Urinary bladder (tissue), 4 donors: ENCODE data around the gene VPS8. TPM values are rescaled to one million over a fixed set of nuclear protein-coding genes. Genes with fewer than 3 reads are reported as not detected.

Experiments used
- DNase-seq: peaks from one replicate; pipeline ENCODE4 v3.0.0-alpha.2; 2015; ENCODE audit errors: extremely low spot score
- H3K27ac ChIP-seq: one replicate; pipeline ENCODE4 v1.5.1; 2013; ENCODE audit warnings: low read depth, mild to moderate bottlenecking, moderate library complexity
- H3K36me3 ChIP-seq: one replicate; pipeline ENCODE4 v1.6.1; 2013; ENCODE audit warnings: mild to moderate bottlenecking, moderate library complexity; ENCODE audit not compliant: insufficient read depth
- H3K4me1 ChIP-seq: one replicate; pipeline ENCODE4 v1.6.1; 2013; ENCODE audit warnings: mild to moderate bottlenecking, moderate library complexity; ENCODE audit not compliant: insufficient read depth
- H3K4me3 ChIP-seq: one replicate; pipeline ENCODE4 v1.5.1; 2013; ENCODE audit warnings: low read depth, low read length
- WGBS: extraction: QIAGEN DNeasy Blood & Tissue Kit; methylation state at CpG from one replicate; pipeline ENCODE4 v1.1.7; 2013; 5-methylcytosine and 5-hydroxymethylcytosine counted together
- polyA plus RNA-seq: library from polyadenylated mRNA; stranded (reverse); fragments of 200-250 nt; gene quantifications from one replicate; pipeline ENCODE4 v1.2.3, GENCODE V29; 2013
- total RNA-seq: library from RNA; depleted of rRNA; stranded (reverse); fragments of >200 nt; gene quantifications from one replicate; pipeline ENCODE4 v1.2.3, GENCODE V29; 2014
- donor health status: healthy with polysubstance abuse.
- donor health status: healthy.

The VPS8 gene
- total and polyA plus RNA-seq, 2 donors, result 14.0 to 200 TPM

GRCh38 chr3:185046164-185046515 lies 234.2 kb downstream of the VPS8 start:
- DNase-seq, result no peak
- Histone ChIP-seq H3K4me1 (no peaks in the 10 kb centered on the region), H3K4me3 (no peak overlapping the region), H3K27ac (no peak overlapping the region), H3K36me3 (peaks cover 5% of the 10 kb centered on the region)
- WGBS, result 70% methylated on average over 1 of the region's 1 CpG

GRCh38 chr3:185046603-185047002 lies 234.6 kb downstream of the VPS8 start:
- Histone ChIP-seq H3K4me3 (no peak overlapping the region), H3K27ac (no peak overlapping the region), H3K4me1 (no peaks in the 10 kb centered on the region), H3K36me3 (peaks cover 5% of the 10 kb centered on the region)
- 78% methylated on average over 4 of the region's 4 CpGs for WGBS
- no peak for DNase-seq

- no peak for DNase-seq
- Histone ChIP-seq H3K4me3 (no peak overlapping the region), H3K4me1 (no peaks in the 10 kb centered on the region), H3K36me3 (peaks cover 7% of the 10 kb centered on the region), H3K27ac (no peak overlapping the region)
- 95% methylated on average over 4 of the region's 4 CpGs for WGBS
These were observed 237.7 kb downstream of the VPS8 start for GRCh38 chr3:185049710-185050109.

GRCh38 chr3:185051801-185052200 lies 239.8 kb downstream of the VPS8 start:
- 67% methylated on average over 8 of the region's 8 CpGs for WGBS
- no peak for DNase-seq
- H3K27ac ChIP-seq, result no peak overlapping the region
- peaks cover 7% of the 10 kb centered on the region for H3K36me3 ChIP-seq
- H3K4me1 ChIP-seq, result no peaks in the 10 kb centered on the region
- no peak overlapping the region for H3K4me3 ChIP-seq

GRCh38 chr3:185052631-185053030 lies 240.7 kb downstream of the VPS8 start:
- Histone ChIP-seq H3K4me3 (no peak overlapping the region), H3K36me3 (peaks cover 7% of the 10 kb centered on the region), H3K27ac (no peak overlapping the region), H3K4me1 (no peaks in the 10 kb centered on the region)
- WGBS, result 82% methylated on average over 6 of the region's 6 CpGs
- no peak for DNase-seq

GRCh38 chr3:185056908-185057307 lies 244.9 kb downstream of the VPS8 start:
- Histone ChIP-seq H3K4me1 (no peaks in the 10 kb centered on the region), H3K4me3 (no peak overlapping the region), H3K27ac (no peak overlapping the region), H3K36me3 (peaks cover 2% of the 10 kb centered on the region)
- 93% methylated on average over 2 of the region's 2 CpGs for WGBS
- DNase-seq, result no peak

GRCh38 chr3:185057829-185058228 lies 245.9 kb downstream of the VPS8 start:
- no peaks in the 10 kb centered on the region for H3K36me3 ChIP-seq
- no peaks in the 10 kb centered on the region for H3K4me1 ChIP-seq
- no peak overlapping the region for H3K4me3 ChIP-seq
- no peak for DNase-seq
- no peak overlapping the region for H3K27ac ChIP-seq
- WGBS, result 95% methylated on average over 1 of the region's 1 CpG

- Histone ChIP-seq H3K4me3 (no peak overlapping the region), H3K36me3 (no peaks in the 10 kb centered on the region), H3K4me1 (no peaks in the 10 kb centered on the region), H3K27ac (no peak overlapping the region)
- 58% methylated on average over 2 of the region's 2 CpGs for whole genome bisulfite sequencing
- no peak for DNase-seq
These were observed 246.8 kb downstream of the VPS8 start for GRCh38 chr3:185058796-185059195.

- Histone ChIP-seq H3K27ac (no peak overlapping the region), H3K4me1 (no peaks in the 10 kb centered on the region), H3K36me3 (no peaks in the 10 kb centered on the region), H3K4me3 (no peak overlapping the region)
- WGBS, result 83% methylated on average over 2 of the region's 2 CpGs
- no peak for DNase-seq
These were observed 247.8 kb downstream of the VPS8 start for GRCh38 chr3:185059766-185060165.

GRCh38 chr3:185060655-185061054 lies 248.7 kb downstream of the VPS8 start:
- no peak overlapping the region for H3K4me3 ChIP-seq
- 100% methylated on average over 2 of the region's 2 CpGs for WGBS
- H3K36me3 ChIP-seq, result no peaks in the 10 kb centered on the region
- H3K4me1 ChIP-seq, result no peaks in the 10 kb centered on the region
- no peak for DNase-seq
- H3K27ac ChIP-seq, result no peak overlapping the region

GRCh38 chr3:185062191-185062590 lies 250.2 kb downstream of the VPS8 start:
- H3K27ac ChIP-seq, result no peak overlapping the region
- no peaks in the 10 kb centered on the region for H3K4me1 ChIP-seq
- H3K4me3 ChIP-seq, result no peak overlapping the region
- DNase-seq, result no peak
- no peaks in the 10 kb centered on the region for H3K36me3 ChIP-seq

GRCh38 chr3:185063431-185063830 lies 251.5 kb downstream of the VPS8 start:
- no peak overlapping the region for H3K27ac ChIP-seq
- no peak overlapping the region for H3K4me3 ChIP-seq
- WGBS, result 88% methylated on average over 3 of the region's 3 CpGs
- no peaks in the 10 kb centered on the region for H3K4me1 ChIP-seq
- no peaks in the 10 kb centered on the region for H3K36me3 ChIP-seq
- no peak for DNase-seq

- H3K4me3 ChIP-seq, result no peak overlapping the region
- 84% methylated on average over 3 of the region's 3 CpGs for WGBS
These were observed 253.1 kb downstream of the VPS8 start for GRCh38 chr3:185065059-185065458.

GRCh38 chr3:185066251-185066650 lies 254.3 kb downstream of the VPS8 start:
- H3K36me3 ChIP-seq, result no peaks in the 10 kb centered on the region
- no peak overlapping the region for H3K4me3 ChIP-seq
- no peak overlapping the region for H3K27ac ChIP-seq
- WGBS, result 92% methylated on average over 4 of the region's 4 CpGs
- no peaks in the 10 kb centered on the region for H3K4me1 ChIP-seq
- DNase-seq, result no peak

More at GRCh38 chr3:185065059-185065458, 253.1 kb downstream of the VPS8 start:
- Histone ChIP-seq H3K4me1 (no peaks in the 10 kb centered on the region), H3K36me3 (no peaks in the 10 kb centered on the region), H3K27ac (no peak overlapping the region)
- DNase-seq, result no peak

- WGBS, result 94% methylated on average over 11 of the region's 11 CpGs
- no peaks in the 10 kb centered on the region for H3K4me1 ChIP-seq
- H3K27ac ChIP-seq, result no peak overlapping the region
- H3K4me3 ChIP-seq, result no peak overlapping the region
- H3K36me3 ChIP-seq, result no peaks in the 10 kb centered on the region
- DNase-seq, result no peak
These were observed 255.2 kb downstream of the VPS8 start for GRCh38 chr3:185067173-185067572.
